Mononuclear cell (primary cell): Measurements from ENCODE around the gene CACNA1B. TPM values are rescaled to one million over a fixed set of nuclear protein-coding genes. Genes with fewer than 3 reads are reported as not detected.
"Not testable (repeated sequence)": the region's sequence is repeated elsewhere in the genome, so short reads cannot be mapped to it uniquely, and the experiment has no call there.

Experiments used
- H3K27me3 ChIP-seq: 2 replicates; pipeline ENCODE4 v1.6.0; 2011; ENCODE audit warnings: low read length, control low read depth; ENCODE audit not compliant: insufficient read depth
- H3K4me1 ChIP-seq: 2 replicates; pipeline ENCODE4 v1.5.1; 2011; ENCODE audit warnings: mild to moderate bottlenecking, low read length, control low read depth; ENCODE audit not compliant: insufficient read depth
- H3K4me3 ChIP-seq: 2 replicates; pipeline ENCODE4 v1.5.1; 2011; ENCODE audit warnings: mild to moderate bottlenecking, low read length, moderate library complexity
- H3K9me3 ChIP-seq: 2 replicates; pipeline ENCODE4 v1.5.1; 2011; ENCODE audit warnings: low read depth, mild to moderate bottlenecking, control low read depth, low read length
- total RNA-seq: library from RNA; depleted of rRNA; stranded (reverse); fragments of >200 nt; gene quantifications from one replicate; pipeline ENCODE4 v1.2.3, GENCODE V29; 2012

The CACNA1B gene
- total RNA-seq, 1 donor: under 0.01 TPM

DNA sequence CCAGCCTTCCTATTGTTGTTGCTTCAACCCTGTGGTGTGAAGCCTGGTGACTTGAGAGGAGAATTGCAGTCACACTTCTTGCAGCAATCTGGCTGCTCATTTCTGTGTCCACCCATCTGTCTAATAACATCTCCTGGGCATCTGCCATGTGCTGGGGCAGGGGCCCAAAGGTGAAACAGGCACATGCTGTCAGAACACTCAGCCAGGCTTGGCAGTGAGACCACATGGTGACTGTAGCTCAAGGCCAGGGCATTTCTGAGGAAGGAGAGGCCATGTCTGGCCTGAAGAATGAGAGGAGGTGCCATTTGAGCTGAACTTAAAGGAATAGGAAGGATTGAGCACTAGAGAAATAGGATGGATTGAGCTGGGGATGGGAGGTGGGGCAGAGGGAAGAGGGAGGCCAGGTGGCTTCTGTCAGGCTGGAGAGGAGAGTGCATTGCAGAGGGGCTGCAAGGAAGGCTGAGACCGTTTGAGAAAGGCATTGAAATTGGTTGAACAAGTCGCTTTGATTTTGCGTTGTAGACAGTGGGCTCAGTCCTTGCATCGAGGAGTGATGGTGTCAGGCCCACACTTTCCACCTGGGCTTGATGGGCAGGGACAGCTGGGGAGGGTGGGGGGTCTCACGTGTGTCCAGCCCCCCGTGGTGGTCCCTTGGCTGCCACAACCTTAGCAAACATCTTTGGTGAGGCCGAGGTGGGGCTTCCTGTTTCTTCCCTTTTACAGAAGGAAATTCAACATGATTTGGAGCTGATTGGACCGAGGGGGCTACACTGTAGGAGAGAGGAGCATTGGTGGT, 222.4 kb downstream of the CACNA1B start:
- Histone ChIP-seq H3K9me3 (no peaks in the 10 kb centered on the region), H3K4me3 (no peak overlapping the region), H3K27me3 (no peaks in the 10 kb centered on the region), H3K4me1 (no peaks in the 10 kb centered on the region)

DNA sequence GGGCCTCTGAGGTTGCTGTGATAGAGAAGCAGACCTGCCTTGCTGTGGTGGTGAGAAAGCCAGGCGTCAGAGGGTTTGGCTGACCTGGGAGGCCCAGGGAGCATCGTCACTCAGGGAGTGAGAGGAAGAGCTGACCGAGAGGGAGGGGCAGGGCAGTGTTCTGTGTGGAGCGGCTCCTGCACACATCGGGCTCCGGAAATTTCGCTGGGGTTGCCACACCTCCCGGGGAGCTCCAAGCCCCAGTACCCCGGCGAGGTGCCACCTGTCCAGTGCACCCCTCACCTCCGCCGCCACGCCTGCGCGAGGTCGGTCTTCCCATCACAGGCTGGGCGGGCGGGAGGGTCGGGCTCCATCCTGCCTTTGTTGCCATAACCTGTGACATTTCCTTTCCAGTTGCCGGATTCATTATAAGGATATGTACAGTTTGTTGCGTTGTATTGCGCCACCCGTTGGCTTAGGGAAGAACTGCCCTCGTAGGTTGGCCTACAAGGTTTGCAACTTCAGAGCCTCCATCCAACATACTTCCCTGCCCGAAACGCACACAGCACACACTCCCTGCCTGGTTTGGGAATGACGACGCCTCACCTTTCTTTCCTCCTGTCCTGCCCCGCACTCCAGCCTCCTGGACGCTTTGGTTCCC, 223.2 kb downstream of the CACNA1B start:
- Histone ChIP-seq H3K4me3 (no peak overlapping the region), H3K27me3 (no peaks in the 10 kb centered on the region), H3K9me3 (no peaks in the 10 kb centered on the region), H3K4me1 (no peaks in the 10 kb centered on the region)

DNA sequence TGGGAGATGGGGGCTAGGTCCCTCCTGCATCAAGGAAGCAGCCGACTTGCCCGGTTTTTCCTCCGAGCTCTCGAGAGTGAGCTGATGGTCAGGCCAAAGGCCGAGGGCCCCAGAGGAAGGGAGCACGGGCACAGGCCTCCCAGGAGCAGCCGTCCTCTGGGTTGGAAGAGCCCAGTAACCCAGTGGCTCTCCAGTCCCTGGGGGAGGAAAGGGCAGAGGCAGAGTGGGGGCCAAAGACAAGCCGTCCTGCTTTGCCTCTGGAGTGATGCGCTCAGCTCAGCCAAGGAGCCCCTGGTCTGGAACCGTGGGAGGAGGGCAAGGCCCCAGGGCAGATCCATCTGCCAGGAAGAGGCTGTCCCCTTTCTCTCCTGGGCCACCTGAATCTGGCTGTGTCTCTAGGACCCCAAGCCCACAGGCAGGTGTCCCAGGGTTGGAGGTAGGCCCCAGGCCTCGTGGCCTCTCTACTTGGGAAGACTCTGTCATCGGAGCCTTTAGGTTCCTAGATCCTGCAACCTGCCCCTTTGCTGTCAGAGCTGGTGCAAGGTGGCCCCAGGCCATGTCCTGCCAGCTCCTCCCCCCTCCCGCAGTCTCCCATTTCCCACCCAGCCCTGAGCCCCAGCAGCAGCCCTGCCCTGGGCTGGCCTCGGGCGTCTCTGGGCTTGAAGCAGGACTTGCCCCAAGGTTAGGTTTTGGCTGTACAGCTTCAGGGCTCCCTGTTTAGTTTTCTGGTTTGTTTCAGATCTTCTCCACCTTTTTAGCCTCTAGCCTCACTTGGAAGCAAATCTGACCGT, 224.1 kb downstream of the CACNA1B start:
- no peaks in the 10 kb centered on the region for H3K9me3 ChIP-seq
- H3K27me3 ChIP-seq: no peaks in the 10 kb centered on the region
- no peaks in the 10 kb centered on the region for H3K4me1 ChIP-seq
- H3K4me3 ChIP-seq: no peak overlapping the region

DNA sequence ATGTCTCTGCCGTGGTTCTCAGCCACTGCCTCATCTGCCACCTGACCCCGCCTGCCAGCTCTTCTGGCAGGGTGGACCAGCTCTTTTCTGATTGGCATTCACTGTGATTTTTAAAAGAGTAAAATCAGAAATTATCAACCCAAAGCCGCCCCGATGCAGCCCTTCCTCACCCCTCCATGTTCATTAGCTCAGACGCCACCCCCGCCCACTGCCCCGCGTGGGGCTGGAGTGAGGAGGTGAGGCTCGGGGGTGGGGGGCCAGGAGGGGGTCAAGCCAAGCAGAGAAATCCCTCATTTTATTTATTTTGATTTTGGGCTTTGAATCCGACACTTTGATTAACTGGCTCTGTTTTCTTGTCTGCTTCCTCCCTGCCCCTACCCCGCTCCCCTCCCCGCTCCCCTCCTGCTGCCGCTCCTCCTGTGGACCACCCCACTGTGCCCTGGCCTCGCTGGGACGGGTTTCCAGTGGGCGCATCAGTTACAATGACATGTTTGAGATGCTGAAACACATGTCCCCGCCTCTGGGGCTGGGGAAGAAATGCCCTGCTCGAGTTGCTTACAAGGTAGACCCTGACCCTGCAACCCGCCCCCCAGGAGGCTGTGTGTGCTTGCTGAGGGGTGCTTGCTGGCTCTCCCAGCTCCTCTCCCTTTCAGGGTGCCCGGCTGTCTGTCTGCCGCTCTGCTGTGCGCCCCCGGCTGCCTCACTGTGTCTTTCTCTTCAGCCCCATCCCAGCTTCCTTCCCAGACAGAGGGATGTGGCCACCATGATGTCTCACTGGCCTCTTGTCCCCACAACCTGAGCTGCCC, 224.9 kb downstream of the CACNA1B start:
- no peaks in the 10 kb centered on the region for H3K4me1 ChIP-seq
- no peaks in the 10 kb centered on the region for H3K9me3 ChIP-seq
- no peak overlapping the region for H3K4me3 ChIP-seq
- H3K27me3 ChIP-seq: no peaks in the 10 kb centered on the region

DNA sequence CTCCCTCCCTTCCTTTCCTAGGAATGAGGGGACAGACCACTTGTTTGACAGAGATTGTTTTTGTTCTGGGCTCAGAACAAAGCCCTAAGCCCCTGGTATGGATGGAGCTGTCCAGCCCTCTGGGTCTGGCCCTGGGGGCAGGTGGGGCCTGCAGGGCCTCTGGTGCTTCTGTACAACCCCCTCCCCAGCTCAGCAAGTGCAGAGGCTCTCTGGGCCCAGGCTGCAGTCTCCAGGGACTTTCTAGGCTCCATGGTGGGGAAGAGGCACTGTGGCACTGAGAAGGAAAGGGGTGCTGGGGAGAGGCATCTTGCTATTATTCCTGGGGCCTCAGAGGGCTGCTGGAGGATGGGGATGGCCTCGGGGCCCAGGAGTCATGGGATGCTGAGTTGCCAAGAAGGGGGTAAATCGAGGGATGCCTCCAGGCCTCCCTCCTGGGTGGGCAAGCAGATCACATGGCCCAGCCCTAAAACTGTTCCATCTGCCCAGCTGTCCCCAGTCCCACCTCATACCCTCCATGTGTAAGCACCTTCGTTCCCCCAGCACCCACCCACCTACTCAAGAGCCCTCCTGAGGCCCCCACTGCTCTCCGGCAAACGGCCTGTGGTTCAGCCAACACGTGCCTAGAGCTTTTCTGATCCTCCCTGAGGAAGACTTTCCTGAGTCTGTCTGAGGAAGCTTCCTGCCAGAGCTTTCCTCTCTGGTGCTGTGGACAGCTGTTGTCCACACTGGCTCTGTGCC, 225.7 kb downstream of the CACNA1B start:
- H3K4me1 ChIP-seq: no peaks in the 10 kb centered on the region
- no peaks in the 10 kb centered on the region for H3K9me3 ChIP-seq
- no peaks in the 10 kb centered on the region for H3K27me3 ChIP-seq
- H3K4me3 ChIP-seq: no peak overlapping the region

DNA sequence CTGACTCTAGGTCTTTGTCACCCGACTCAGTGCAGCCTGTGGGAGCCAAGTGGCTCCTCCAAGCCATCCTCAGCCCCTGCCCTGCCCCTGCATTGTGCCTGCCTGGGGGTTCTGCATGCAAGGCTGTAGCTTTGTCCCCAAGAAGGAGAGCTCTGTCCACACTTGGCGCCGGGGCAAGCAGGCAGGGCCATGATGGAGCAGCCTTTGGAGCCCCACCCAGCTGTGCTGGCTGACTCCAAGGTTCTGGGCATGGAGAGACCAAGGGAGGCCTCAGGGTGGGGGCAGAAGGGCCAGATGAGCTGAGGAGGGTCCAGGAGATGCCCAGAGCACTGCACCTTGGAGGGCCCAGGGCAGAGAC, 226.2 kb downstream of the CACNA1B start:
- Histone ChIP-seq H3K4me1 (no peaks in the 10 kb centered on the region), H3K4me3 (no peak overlapping the region), H3K27me3 (no peaks in the 10 kb centered on the region), H3K9me3 (no peaks in the 10 kb centered on the region)

DNA sequence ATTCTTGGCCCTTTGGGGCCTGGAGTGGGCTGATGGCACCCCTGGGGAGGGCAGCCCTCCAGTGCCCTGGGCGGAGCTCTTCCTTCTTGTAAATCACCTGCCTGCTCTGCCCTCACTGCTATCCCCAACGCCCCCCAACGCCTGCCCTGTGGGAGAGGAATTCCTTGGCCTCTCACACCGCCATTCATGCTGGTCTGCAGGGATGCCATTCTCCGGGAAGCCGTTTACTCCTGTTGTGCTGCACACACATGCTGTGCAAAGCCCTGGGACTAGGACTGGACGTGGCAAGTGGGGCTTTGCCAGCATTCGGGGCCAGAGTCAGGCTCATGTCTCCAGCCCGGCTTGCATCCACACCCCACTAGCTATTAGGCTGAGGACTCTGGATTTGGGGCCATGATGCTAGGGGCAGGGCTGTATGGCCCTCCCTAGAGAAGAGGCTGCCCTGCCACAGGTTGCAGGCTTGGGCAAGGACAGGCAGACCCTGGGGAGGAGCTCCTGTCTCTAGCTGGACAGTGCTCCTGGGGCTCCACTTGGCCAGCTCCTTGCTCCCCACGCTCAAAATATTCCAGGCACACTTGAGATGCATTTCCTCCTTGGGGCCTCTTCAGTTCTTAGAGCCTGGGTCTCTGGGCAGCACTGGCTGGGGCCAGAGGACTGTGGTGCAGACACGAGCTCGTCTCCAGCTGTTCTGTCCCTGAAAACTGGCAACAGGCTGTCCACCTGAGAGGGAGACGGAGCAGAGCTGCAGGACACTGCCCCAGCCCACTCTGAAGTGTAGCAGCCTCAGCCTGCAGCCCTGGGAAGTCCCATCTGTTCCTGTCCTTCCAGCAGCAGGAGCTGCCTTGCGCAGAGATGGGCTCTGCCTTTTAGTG, 226.9 kb downstream of the CACNA1B start:
- no peaks in the 10 kb centered on the region for H3K27me3 ChIP-seq
- H3K4me1 ChIP-seq: no peaks in the 10 kb centered on the region
- H3K9me3 ChIP-seq: no peaks in the 10 kb centered on the region
- H3K4me3 ChIP-seq: no peak overlapping the region

DNA sequence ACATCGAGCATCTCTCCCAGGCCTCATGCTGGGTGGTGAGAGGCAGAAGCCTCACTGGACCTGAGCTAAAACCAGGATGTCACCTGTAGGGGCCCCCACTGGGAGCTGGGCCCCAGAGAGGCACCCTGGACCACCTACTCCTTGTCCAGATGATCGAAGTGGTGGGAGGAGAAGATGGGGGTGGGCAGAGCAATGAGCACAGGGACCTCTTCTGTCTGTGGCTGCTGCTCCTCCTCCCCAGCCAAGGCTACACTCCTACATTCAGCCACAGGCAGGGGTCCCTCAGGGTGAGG, 227.5 kb downstream of the CACNA1B start:
- H3K9me3 ChIP-seq: no peaks in the 10 kb centered on the region
- H3K4me3 ChIP-seq: no peak overlapping the region
- H3K27me3 ChIP-seq: no peaks in the 10 kb centered on the region
- H3K4me1 ChIP-seq: no peaks in the 10 kb centered on the region

DNA sequence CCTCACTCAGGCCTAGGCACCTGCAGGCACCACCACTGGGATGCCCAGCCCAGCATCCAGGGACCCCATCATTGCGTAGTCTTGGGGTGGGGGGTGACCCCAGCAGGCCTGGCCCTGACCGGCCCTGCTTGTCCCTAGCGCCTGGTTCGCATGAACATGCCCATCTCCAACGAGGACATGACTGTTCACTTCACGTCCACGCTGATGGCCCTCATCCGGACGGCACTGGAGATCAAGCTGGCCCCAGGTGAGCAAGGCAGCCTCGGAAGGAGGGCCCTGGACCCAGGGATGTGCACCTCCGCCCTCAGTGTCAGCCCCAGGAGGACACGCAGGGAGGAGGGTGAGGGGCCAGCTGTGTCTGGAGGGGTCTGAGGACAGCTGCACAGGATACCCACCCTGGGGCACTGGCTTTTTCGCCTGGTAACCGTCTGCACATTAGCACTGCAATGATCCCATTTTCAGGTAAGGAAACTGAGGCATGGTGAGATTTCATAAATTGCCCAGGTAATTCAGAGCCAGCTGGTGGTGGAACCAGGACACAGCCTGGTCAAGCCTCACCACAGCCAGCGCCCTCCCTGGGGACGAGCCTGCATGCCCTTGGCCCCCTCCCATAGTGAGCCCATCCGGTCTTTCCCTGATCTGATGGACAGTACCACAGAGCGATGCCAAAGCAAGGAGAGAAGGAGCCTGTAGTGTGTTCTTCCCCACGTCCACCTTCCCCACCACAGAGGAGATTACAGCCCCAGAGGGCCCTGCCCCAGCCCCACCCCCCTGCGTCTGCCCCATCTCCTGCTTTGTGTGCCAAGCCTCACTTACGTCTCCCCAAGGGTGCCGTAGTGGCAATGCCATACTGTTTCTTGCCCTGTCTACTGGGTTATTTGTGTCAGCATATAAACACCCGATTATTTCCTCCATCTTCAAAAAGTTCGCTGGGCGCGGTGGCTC, 228.3 kb downstream of the CACNA1B start:
- no peaks in the 10 kb centered on the region for H3K27me3 ChIP-seq
- H3K4me3 ChIP-seq: no peak overlapping the region
- H3K9me3 ChIP-seq: no peaks in the 10 kb centered on the region

DNA sequence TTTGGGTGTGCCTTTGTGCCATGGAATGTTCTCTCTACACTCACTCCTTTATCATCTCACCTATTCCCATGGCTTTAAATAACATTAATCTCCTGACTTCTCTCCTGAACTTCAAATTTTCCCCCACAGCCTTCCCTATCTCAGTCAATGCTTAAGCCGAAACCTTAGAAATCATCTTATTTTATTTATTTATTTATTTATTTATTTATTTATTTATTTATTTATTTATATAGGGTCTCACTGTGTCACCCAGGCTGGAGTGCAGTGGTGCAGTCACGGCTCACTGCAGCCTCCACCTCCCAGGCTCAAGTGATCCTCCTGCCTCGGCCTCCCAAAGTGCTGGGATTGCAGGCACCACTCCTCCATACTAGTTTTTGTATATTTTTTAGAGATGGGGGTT, 229.5 kb downstream of the CACNA1B start:
- H3K9me3 ChIP-seq, H3K4me1 ChIP-seq, H3K27me3 ChIP-seq, H3K4me3 ChIP-seq: not testable (repeated sequence)

More for the DNA sequence above, 228.3 kb downstream of the CACNA1B start:
- no peaks in the 10 kb centered on the region for H3K4me1 ChIP-seq

DNA sequence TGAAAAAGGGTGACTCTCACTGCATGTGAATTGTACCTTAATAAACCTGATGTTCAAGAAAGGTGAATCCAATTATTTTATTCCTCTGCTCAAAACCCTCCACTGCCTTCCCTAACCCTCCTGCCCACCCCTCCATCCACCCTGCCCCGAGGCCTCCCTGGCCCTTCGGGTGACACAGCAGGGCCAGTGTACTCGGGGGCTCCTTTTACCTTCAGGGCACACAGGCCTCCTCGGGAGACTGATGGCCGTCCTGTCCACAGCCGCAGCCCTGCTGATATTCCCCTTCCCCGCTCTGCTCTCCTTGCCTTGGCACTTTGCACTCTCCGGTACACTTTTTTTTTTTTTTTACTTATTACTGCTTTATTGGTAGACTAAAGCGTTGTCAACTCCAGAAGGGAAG, 234.0 kb downstream of the CACNA1B start:
- no peaks in the 10 kb centered on the region for H3K4me1 ChIP-seq
- H3K27me3 ChIP-seq: no peaks in the 10 kb centered on the region
- H3K9me3 ChIP-seq: no peaks in the 10 kb centered on the region

DNA sequence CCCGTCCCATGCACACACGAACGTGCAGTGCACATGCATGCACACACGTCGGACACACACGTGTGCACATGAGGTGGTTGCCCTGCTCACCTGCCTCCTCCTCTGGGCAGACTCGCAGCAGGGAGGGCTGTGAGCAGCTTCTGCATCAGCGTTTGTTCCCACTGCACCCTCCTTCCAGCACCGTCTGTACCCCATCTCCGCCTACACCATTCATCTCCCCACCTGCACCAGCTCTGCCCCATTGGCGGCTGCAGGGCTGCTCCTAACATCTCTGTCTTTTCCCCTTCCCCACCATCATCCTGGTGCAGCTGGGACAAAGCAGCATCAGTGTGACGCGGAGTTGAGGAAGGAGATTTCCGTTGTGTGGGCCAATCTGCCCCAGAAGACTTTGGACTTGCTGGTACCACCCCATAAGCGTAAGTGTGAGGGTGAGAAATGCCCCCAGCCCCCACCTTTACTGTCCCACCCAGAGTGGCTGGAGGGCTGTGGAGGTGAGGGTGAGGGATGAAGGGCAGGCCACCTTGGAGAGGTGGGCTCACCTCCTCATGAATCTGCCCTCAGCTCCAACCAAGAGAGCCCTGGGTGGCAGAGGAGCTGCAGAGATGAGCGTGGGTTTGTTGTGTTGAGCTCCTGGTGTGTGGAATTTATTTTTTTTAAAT, 234.6 kb downstream of the CACNA1B start:
- no peaks in the 10 kb centered on the region for H3K4me1 ChIP-seq
- H3K9me3 ChIP-seq: no peaks in the 10 kb centered on the region
- H3K27me3 ChIP-seq: no peaks in the 10 kb centered on the region
- H3K4me3 ChIP-seq: no peak overlapping the region

More for the DNA sequence above, 234.0 kb downstream of the CACNA1B start:
- no peak overlapping the region for H3K4me3 ChIP-seq
